ENCODE results near the gene SCYGR3. TPM values are rescaled to one million over a fixed set of nuclear protein-coding genes. Genes with fewer than 3 reads are reported as not detected.

Gene SCYGR3
- total and polyA plus RNA-seq, 2 of the 8 experiments (the other 6 are each of a cell fraction or from before 2014, with no cell fraction given), result not detected

DNA sequence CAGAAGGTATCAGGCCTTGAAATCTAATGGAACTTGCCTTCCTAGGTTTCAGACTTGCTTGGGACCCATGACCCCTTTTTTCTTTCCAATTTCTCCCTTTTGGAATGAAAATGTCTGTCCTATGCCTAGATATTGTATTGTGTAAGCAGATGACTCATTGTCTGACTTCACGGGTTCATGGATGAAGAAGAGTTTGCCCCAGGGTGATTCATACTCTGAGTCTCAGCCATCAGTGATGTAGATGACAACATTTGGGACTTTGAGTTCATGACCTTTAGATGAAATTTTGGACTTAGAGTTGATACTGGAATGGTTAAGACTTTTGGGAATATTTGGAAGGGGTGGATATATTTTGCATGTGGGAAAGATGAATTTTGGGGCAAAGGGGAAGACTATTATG, 40.8 kb upstream of the SCYGR3 start:
- CTCF ChIA-PET (ENCODE audit: partially characterized antibody), result interaction anchor here (1.8 to 2.0 kb wide), 2 partner anchors 111 kb away, joined by 6 to 9 read pairs; no protein-coding TSS in a partner anchor
- H2BK20ac ChIP-seq (ENCODE audit: low read length), result no peak overlapping the region
- H3K56ac ChIP-seq (replicated peaks; ENCODE audit: insufficient read length, low read depth, low read length), result no peak overlapping the region
- WGBS, 2 experiments (ENCODE audit: extremely low coverage in 1 of 2, insufficient coverage in 1 of 2, insufficient read length in 1 of 2, insufficient replicate concordance in 2 of 2, low coverage in 1 of 2, low lambda C conversion rate in 2 of 2, missing lambda C conversion rate in 1 of 2), result 100% methylated on average over 1 of the region's 1 CpG; no CpG with 5 or more reads in 1 of the 2 experiments
- H2BK5ac ChIP-seq (ENCODE audit: low read depth, low read length), result no peak overlapping the region
- H2BK120ac ChIP-seq (replicated peaks; ENCODE audit: low read depth, low read length), result no peak overlapping the region
- H4K91ac ChIP-seq (replicated peaks; ENCODE audit: insufficient read length, low read length), result no peak overlapping the region
- no peak overlapping the region for H3K4ac ChIP-seq (replicated peaks; ENCODE audit: insufficient read length, low read depth, low read length)
- H3K36me3 ChIP-seq (ENCODE audit: control insufficient read depth in 2 of 4, insufficient read depth in 4 of 4, low read length in 3 of 4), result no peaks in the 10 kb centered on the region
- no peak overlapping the region for H3K4me3 ChIP-seq (ENCODE audit: extremely low read depth in 1 of 4, insufficient read depth in 2 of 4, low read depth in 3 of 4, low read length in 4 of 4)
- H4K5ac ChIP-seq (ENCODE audit: insufficient read length, low read depth, low read length), result no peak overlapping the region
- H2AK5ac ChIP-seq (ENCODE audit: low read depth, low read length), result no peak overlapping the region
- no peak overlapping the region for H3K4me2 ChIP-seq (ENCODE audit: insufficient read depth in 1 of 2, low read depth in 2 of 2, low read length in 2 of 2)
- H3K79me2 ChIP-seq (ENCODE audit: control insufficient read depth in 1 of 2, insufficient read depth in 2 of 2, low read length in 2 of 2), result no peaks in the 10 kb centered on the region
- POLR2A ChIA-PET (ENCODE audit: partially characterized antibody), result no interaction called here
- H3K23me2 ChIP-seq (ENCODE audit: low read depth, low read length), result no peaks in the 10 kb centered on the region
- H3K18ac ChIP-seq (ENCODE audit: extremely low read depth, low read length), result no peak overlapping the region
- H4K20me1 ChIP-seq (replicated peaks in 1 of 2; ENCODE audit: control insufficient read depth in 1 of 2, insufficient read depth in 2 of 2, low read length in 2 of 2), result no peaks in the 10 kb centered on the region
- TF ChIP-seq PHF8 (conservative IDR thresholded peaks at IDR 0.05; ENCODE audit: low read depth, low read length) (no peak), JUND (IDR thresholded peaks at IDR 0.05; ENCODE audit: low read length) (no peak)
- no peak overlapping the region for H3K14ac ChIP-seq (ENCODE audit: insufficient read length)
- no peak overlapping the region for H3K23ac ChIP-seq (ENCODE audit: insufficient read length)
- no peak overlapping the region for H4K8ac ChIP-seq (ENCODE audit: extremely low read depth, insufficient read depth, low read length)
- DNase-seq (ENCODE audit: low read depth in 1 of 2, low spot score in 2 of 2) (no peak), FAIRE-seq (no peak)
- no peak overlapping the region for H3K27ac ChIP-seq (ENCODE audit: low read depth, low read length)
- H3K79me1 ChIP-seq (ENCODE audit: low read depth, low read length), result no peaks in the 10 kb centered on the region
- H3K4me1 ChIP-seq (replicated peaks in 1 of 4; ENCODE audit: control insufficient read depth in 3 of 4, insufficient read depth in 4 of 4, low read length in 3 of 4), result no peaks in the 10 kb centered on the region
- no peak overlapping the region for H3K9ac ChIP-seq (replicated peaks in 1 of 4; ENCODE audit: extremely low read depth in 1 of 4, low read depth in 3 of 4, low read length in 3 of 4)
- no peak overlapping the region for H2AFZ ChIP-seq (ENCODE audit: low read length)
- H2BK12ac ChIP-seq (ENCODE audit: low read depth, low read length), result no peak overlapping the region
- no peak overlapping the region for H2BK15ac ChIP-seq (ENCODE audit: low read length)
- H3K27me3 ChIP-seq (replicated peaks in 1 of 4; ENCODE audit: control insufficient read depth in 3 of 4, extremely low read depth in 1 of 4, insufficient read depth in 3 of 4, low read length in 3 of 4), result no peaks in the 10 kb centered on the region
- no peaks in the 10 kb centered on the region for H3K9me3 ChIP-seq (ENCODE audit: insufficient read depth in 2 of 2, low read depth in 1 of 2, low read length in 1 of 2)
